Stomach (tissue), 9 donors: ENCODE measurements around the gene IKZF4. TPM values are rescaled to one million over a fixed set of nuclear protein-coding genes. Genes with fewer than 3 reads are reported as not detected.

Source experiments
- DNase-seq, 2 donors: peaks; one replicate each; pipeline versions ENCODE4 v3.0.0 to v3.0.0-alpha.2; 2013 to 2019
- H3K27ac ChIP-seq, 5 donors: fragments of 200-600 bp in 4 of 5; sonication (generic) in 4 of 5; one replicate each; pipeline ENCODE4 v1.5.1; 2013 to 2019; ENCODE audit warnings: mild to moderate bottlenecking in 1 of 5, moderate library complexity in 1 of 5
- H3K27me3 ChIP-seq, 3 donors: fragments of 200-600 bp; sonication (generic); one replicate each; pipeline ENCODE4 v1.5.1; 2017 to 2019; ENCODE audit warnings: mixed run types in 1 of 3
- H3K36me3 ChIP-seq, 4 donors: fragments of 200-600 bp; sonication (generic); 1 replicate in 3 of 4; 2 replicates in 1 of 4; pipeline ENCODE4 v1.5.1; 2016 to 2019
- H3K4me1 ChIP-seq, 4 donors: fragments of 200-600 bp; sonication (generic); one replicate each; pipeline ENCODE4 v1.5.1; 2016 to 2019
- H3K4me3 ChIP-seq, 4 donors: fragments of 200-600 bp; sonication (generic) in 3 of 4; one replicate each; pipeline ENCODE4 v1.5.1; 2016 to 2019; ENCODE audit warnings: mild to moderate bottlenecking in 1 of 4
- H3K9me3 ChIP-seq, 4 donors: fragments of 200-600 bp; sonication (generic); one replicate each; pipeline ENCODE4 v1.5.1; 2016 to 2019
- CTCF ChIP-seq, 7 experiments: fragments of 450-650 bp in 4 of 7; fragments of 200-600 bp in 3 of 7; sonication (generic) in 3 of 7; IDR thresholded peaks; one replicate each; pipeline ENCODE4 v1.5.1; 2016 to 2019; ENCODE audit warnings: antibody characterized with exemption in 7 of 7, control low read depth in 2 of 7, mild to moderate bottlenecking in 1 of 7
- EP300 ChIP-seq: sonication (generic); formaldehyde crosslinking; IDR thresholded peaks from one replicate; pipeline ENCODE4 v1.6.1; 2017; ENCODE audit warnings: antibody characterized with exemption
- POLR2A ChIP-seq, 4 donors: fragments of 450-650 bp; IDR thresholded peaks; one replicate each; pipeline ENCODE4 v1.6.1; 2016; ENCODE audit warnings: antibody characterized with exemption in 4 of 4, control low read depth in 2 of 4, mild to moderate bottlenecking in 1 of 4, moderate library complexity in 1 of 4
- POLR2AphosphoS5 ChIP-seq, 3 donors: sonication (generic); formaldehyde crosslinking; IDR thresholded peaks; one replicate each; pipeline ENCODE4 v1.6.1; 2016; ENCODE audit warnings: antibody characterized with exemption in 3 of 3
- WGBS, 5 donors: extraction: QIAGEN DNeasy Blood & Tissue Kit in 3 of 5; methylation state at CpG; one replicate each; pipeline versions ENCODE4 v1.1.5 to v1.1.7; 2013 to 2018; 5-methylcytosine and 5-hydroxymethylcytosine counted together
- intact Hi-C: fragments of 100-400 bp; cut with DNase I; formaldehyde crosslinking; loops from one replicate; pipeline ENCODE4 v1.15.1; 2023; ENCODE audit warnings: low total_unique reads
- polyA plus RNA-seq, 3 donors: library from polyadenylated mRNA; stranded (reverse); fragments of 200-250 nt; gene quantifications; one replicate each; pipeline ENCODE4 v1.2.3, GENCODE V29; 2013
- total RNA-seq, 5 donors: library from RNA; depleted of rRNA; stranded (reverse); fragments of >200 nt; gene quantifications; one replicate each; pipeline versions ENCODE4 v1.1.0 to v1.2.3, GENCODE V29; 2014 to 2016
- donor health status: healthy with polysubstance abuse.
- donor health status: Bipolar disorder and iron deficiency.
- donor health status: healthy.

The IKZF4 gene
- total and polyA plus RNA-seq, 8 donors: 1.5 to 15.6 (median 2.9) TPM

DNA sequence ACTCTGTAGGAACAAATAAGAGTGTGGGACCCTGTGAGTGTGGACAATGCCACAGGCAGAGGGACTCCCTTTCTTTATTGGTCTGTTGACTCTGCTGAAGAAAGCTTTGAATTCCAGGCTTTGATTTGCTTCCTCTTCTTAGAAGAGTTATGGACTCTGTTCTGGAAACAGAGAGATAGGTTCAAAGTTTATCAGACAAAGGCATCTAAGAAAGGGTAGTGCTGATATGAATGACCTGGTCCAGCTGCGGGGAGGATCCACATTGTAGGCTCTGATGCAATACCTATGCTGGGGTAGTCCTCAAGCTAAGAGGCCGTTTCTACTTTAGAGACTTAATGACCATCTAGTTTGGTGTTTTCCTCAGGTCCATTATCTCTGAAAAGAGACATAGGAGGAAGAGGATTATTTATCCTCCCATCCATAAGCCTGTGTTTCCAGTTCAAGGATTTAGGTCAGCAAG, 10.7 kb upstream of the IKZF4 start:
- H3K27ac ChIP-seq: no peak overlapping the region
- WGBS, 5 donors: 54 to 73% (median 63%) methylated on average over 2 of the region's 2 CpGs
- peaks cover 6 to 27% (median 15%) of the 10 kb centered on the region in 4 donors for H3K4me1 ChIP-seq
- DNase-seq: no peak
- no peaks in the 10 kb centered on the region for H3K9me3 ChIP-seq
- intact Hi-C loops: no loop called here
- H3K36me3 ChIP-seq: peaks cover 0 to 9% (median 4%) of the 10 kb centered on the region in 4 donors
- H3K4me3 ChIP-seq: no peak overlapping the region
- TF ChIP-seq POLR2A (IDR thresholded peaks at IDR 0.05) (no peak), POLR2AphosphoS5 (IDR thresholded peaks at IDR 0.05) (no peak), CTCF (IDR thresholded peaks at IDR 0.05) (no peak), EP300 (no peak)
- no peaks in the 10 kb centered on the region for H3K27me3 ChIP-seq

- no peak for DNase-seq
- intact Hi-C loops: no loop called here
- peaks cover 0 to 9% (median 4%) of the 10 kb centered on the region in 4 donors for H3K36me3 ChIP-seq
- TF ChIP-seq EP300 (no peak), POLR2A (IDR thresholded peaks at IDR 0.05) (no peak), CTCF (IDR thresholded peaks at IDR 0.05) (no peak), POLR2AphosphoS5 (IDR thresholded peaks at IDR 0.05) (no peak)
- no peak overlapping the region for H3K4me3 ChIP-seq
- H3K9me3 ChIP-seq: no peaks in the 10 kb centered on the region
- peaks cover 6 to 21% (median 12%) of the 10 kb centered on the region in 4 donors for H3K4me1 ChIP-seq
- no peak overlapping the region for H3K27ac ChIP-seq
- 88 to 100% (median 95%) methylated on average over 2 of the region's 2 CpGs for WGBS, 5 donors
- no peaks in the 10 kb centered on the region for H3K27me3 ChIP-seq
Observed at GRCh38 chr12:56011509-56012090, 9.2 kb upstream of the IKZF4 start.

GRCh38 chr12:56013482-56013881, 7.4 kb upstream of the IKZF4 start:
- Histone ChIP-seq H3K4me3 (no peak overlapping the region), H3K9me3 (no peaks in the 10 kb centered on the region), H3K4me1 (peaks cover 0 to 11% (median 2%) of the 10 kb centered on the region in 4 donors), H3K27me3 (no peaks in the 10 kb centered on the region), H3K36me3 (peaks cover 0 to 17% (median 10%) of the 10 kb centered on the region in 4 donors), H3K27ac (no peak overlapping the region)
- 85 to 91% (median 89%) methylated on average over 5 of the region's 5 CpGs for WGBS, 5 donors
- TF ChIP-seq EP300 (no peak), POLR2AphosphoS5 (IDR thresholded peaks at IDR 0.05) (no peak), POLR2A (IDR thresholded peaks at IDR 0.05) (no peak), CTCF (IDR thresholded peaks at IDR 0.05) (no peak)
- intact Hi-C loops: no loop called here
- DNase-seq: no peak

DNA sequence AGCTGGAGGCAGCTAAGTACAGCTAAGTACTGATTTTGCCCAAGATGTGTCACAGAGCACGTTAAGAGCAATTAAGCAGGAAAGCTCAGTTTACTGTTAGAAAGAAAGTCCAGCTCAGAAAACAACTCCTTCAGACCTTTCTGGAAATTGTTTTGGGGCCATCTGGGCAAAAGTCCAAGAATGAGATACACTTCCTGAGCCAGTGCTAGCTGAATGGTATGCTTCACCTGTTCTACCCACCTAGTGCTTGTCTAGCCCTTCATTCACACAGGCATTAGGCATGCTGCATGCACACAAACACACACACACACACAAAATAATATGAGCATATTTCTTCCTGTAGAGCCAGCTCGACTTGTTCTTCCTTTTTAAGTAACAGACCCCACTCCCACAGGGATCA, 6.6 kb upstream of the IKZF4 start:
- Histone ChIP-seq H3K4me3 (no peak overlapping the region), H3K27ac (no peak overlapping the region), H3K36me3 (peaks cover 0 to 18% (median 15%) of the 10 kb centered on the region in 4 donors), H3K9me3 (no peaks in the 10 kb centered on the region), H3K27me3 (no peaks in the 10 kb centered on the region), H3K4me1 (peaks cover 0 to 9% (median 0%) of the 10 kb centered on the region in 4 donors)
- peak in 1 of 2 donors; percentile 68 for DNase-seq
- WGBS, 5 donors: 21 to 48% (median 35%) methylated on average over 2 of the region's 2 CpGs
- TF ChIP-seq POLR2AphosphoS5 (IDR thresholded peaks at IDR 0.05) (no peak), EP300 (no peak), CTCF (IDR thresholded peaks at IDR 0.05) (no peak), POLR2A (IDR thresholded peaks at IDR 0.05) (no peak)
- intact Hi-C loops: no loop called here
